A549 (cell line): ENCODE measurements around the gene C1orf185. TPM values are rescaled to one million over a fixed set of nuclear protein-coding genes. Genes with fewer than 3 reads are reported as not detected.

Experiments
- ATAC-seq, 2 experiments: fragments of 200-7000 bp in 1 of 2; fragments of >200 bp in 1 of 2; cut with Nextera tagmentation in 1 of 2; cut with Tn5 transposase in 1 of 2; 3 replicates each; pipeline versions ENCODE4 v1.8.0 to v1.9.1; 2018 to 2020; ENCODE audit warnings: mild to moderate bottlenecking in 1 of 2, moderate library complexity in 1 of 2
- CTCF ChIA-PET: fragments of 300-600 bp; sonication (Branson Sonifier 250); formaldehyde crosslinking; extraction: SDS; loops from one replicate; lab custom pipeline; 2021; ENCODE audit warnings: antibody characterized with exemption, inconsistent platforms; lab: Yijun Ruan, JAX
- POLR2A ChIA-PET: fragments of 350-600 bp; formaldehyde crosslinking; extraction: SDS; loops from one replicate; lab custom pipeline; 2021; ENCODE audit warnings: antibody characterized with exemption, inconsistent platforms; lab: Yijun Ruan, JAX
- DNase-seq, 2 experiments: peaks; one replicate each; pipeline versions ENCODE4 v3.0.0 to v3.0.0-alpha.2; 2011 to 2016; ENCODE audit warnings: low read depth in 1 of 2, low spot score in 1 of 2
- FAIRE-seq: peaks from 2 replicates; lab custom pipeline; 2011; peaks lifted over from hg19 to GRCh38; lab: Jason Lieb, UNC
- H3K27ac ChIP-seq, 2 experiments: fragments of >200 bp; sonication (Bioruptor Twin); formaldehyde crosslinking; 3 replicates each; pipeline ENCODE4 v1.5.1; 2016 to 2017
- H3K4me1 ChIP-seq: fragments of >200 bp; sonication (Bioruptor Twin); formaldehyde crosslinking; 3 replicates; pipeline ENCODE4 v1.6.1; 2016
- H3K4me2 ChIP-seq: fragments of >200 bp; sonication (Bioruptor Twin); formaldehyde crosslinking; 3 replicates; pipeline ENCODE4 v1.6.1; 2016
- H3K4me3 ChIP-seq: fragments of >200 bp; sonication (Bioruptor Twin); formaldehyde crosslinking; 3 replicates; pipeline ENCODE4 v1.5.1; 2016
- H3K9me3 ChIP-seq: fragments of >200 bp; sonication (Bioruptor Twin); formaldehyde crosslinking; 3 replicates; pipeline ENCODE4 v1.6.1; 2016
- CHD4 ChIP-seq: fragments of 200-600 bp; sonication (generic); IDR thresholded peaks from 2 replicates; pipeline ENCODE4 v1.6.1; 2016; ENCODE audit warnings: antibody characterized with exemption, mild to moderate bottlenecking, borderline replicate concordance
- EHMT2 ChIP-seq: fragments of 200-600 bp; sonication (generic); IDR thresholded peaks from 2 replicates; pipeline ENCODE4 v1.6.1; 2016; ENCODE audit warnings: antibody characterized with exemption, low read depth, mild to moderate bottlenecking, moderate library complexity
- ESRRA ChIP-seq: fragments of 150-350 bp; IDR thresholded peaks from 2 replicates; pipeline ENCODE4 v1.6.1; 2014; ENCODE audit warnings: mild to moderate bottlenecking, low read length, borderline replicate concordance
- HOXA7 ChIP-seq: fragments of 250-450 bp; sonication (Bioruptor Pico); IDR thresholded peaks from 2 replicates; pipeline ENCODE4 v1.5.0; 2020; ENCODE audit warnings: mild to moderate bottlenecking, moderate library complexity
- HOXB13 ChIP-seq: fragments of 250-450 bp; sonication (Bioruptor Pico); IDR thresholded peaks from 2 replicates; pipeline ENCODE4 v1.5.0; 2020; ENCODE audit warnings: low read depth, mild to moderate bottlenecking, moderate library complexity
- KDM5A ChIP-seq: fragments of 200-600 bp; sonication (generic); IDR thresholded peaks from 2 replicates; pipeline ENCODE4 v1.6.1; 2016; ENCODE audit warnings: antibody characterized with exemption, mild to moderate bottlenecking
- MAZ ChIP-seq: fragments of 150-350 bp; IDR thresholded peaks from 2 replicates; pipeline ENCODE4 v1.6.1; 2014; ENCODE audit warnings: antibody characterized with exemption, low read depth, low read length, borderline replicate concordance
- MYC ChIP-seq: IDR thresholded peaks from 2 replicates; pipeline ENCODE4 v1.6.1; 2012; ENCODE audit warnings: mild to moderate bottlenecking, inconsistent platforms, low read length, improper control_type of control experiment, borderline replicate concordance
- NR3C1 ChIP-seq: fragments of >200 bp; sonication (Bioruptor Twin); formaldehyde crosslinking; IDR thresholded peaks from 3 replicates; pipeline ENCODE4 v1.6.1; 2017
- POLR2A ChIP-seq: IDR thresholded peaks from 2 replicates; pipeline ENCODE4 v1.6.1; 2012; ENCODE audit warnings: mild to moderate bottlenecking, low read length
- RAD21 ChIP-seq, 2 experiments: fragments of >200 bp in 1 of 2; sonication (Bioruptor Twin) in 1 of 2; formaldehyde crosslinking in 1 of 2; IDR thresholded peaks in 1 of 2; conservative IDR thresholded peaks in 1 of 2; 2 replicates in 1 of 2; 3 replicates in 1 of 2; pipeline ENCODE4 v1.6.1; 2012 to 2018; ENCODE audit warnings: inconsistent platforms in 1 of 2
- RFX5 ChIP-seq: fragments of 450-650 bp; IDR thresholded peaks from 2 replicates; pipeline ENCODE4 v1.7.1; 2014; ENCODE audit warnings: antibody characterized with exemption, mild to moderate bottlenecking, moderate library complexity
- TP53 ChIP-seq: fragments of 250-450 bp; sonication (Bioruptor Pico); IDR thresholded peaks from 2 replicates; pipeline ENCODE4 v1.5.0; 2021; ENCODE audit warnings: mild to moderate bottlenecking, moderate library complexity
- ZC3H11A ChIP-seq: fragments of 450-650 bp; IDR thresholded peaks from 2 replicates; pipeline ENCODE4 v1.6.1; 2014; ENCODE audit warnings: antibody characterized with exemption, mild to moderate bottlenecking
- ZFP36 ChIP-seq: fragments of 450-650 bp; IDR thresholded peaks from 2 replicates; pipeline ENCODE4 v1.6.1; 2014; ENCODE audit warnings: borderline replicate concordance; ENCODE audit not compliant: partially characterized antibody
- WGBS: methylation state at CpG from one replicate; pipeline ENCODE4 v1.1.6; 2017; ENCODE audit errors: missing lambda C conversion rate; 5-methylcytosine and 5-hydroxymethylcytosine counted together
- polyA plus RNA-seq, 4 experiments: library from polyadenylated mRNA; depleted of rRNA in 3 of 4; stranded (reverse); fragments of >200 nt; fragmentation: RNase III in 1 of 4; extraction: RNeasy Plus Mini Kit Qiagen cat#74134 plus additional on column Dnase treatment in 1 of 4; gene quantifications; 2 replicates in 3 of 4; 3 replicates in 1 of 4; pipeline ENCODE4 v1.2.3, GENCODE V29; 2011 to 2017
- TF ChIP-seq, protein P1 (sequence below): fragments of >200 bp; sonication (Bioruptor Twin); formaldehyde crosslinking; IDR thresholded peaks from 3 replicates; pipeline ENCODE4 v1.5.1; 2016
- TF ChIP-seq, protein P2 (sequence below): fragments of 250-450 bp; sonication (Bioruptor Pico); IDR thresholded peaks from 2 replicates; pipeline ENCODE4 v1.5.0; 2021; ENCODE audit warnings: mild to moderate bottlenecking, moderate library complexity, borderline replicate concordance
- TF ChIP-seq, protein P3 (sequence below): IDR thresholded peaks from 2 replicates; pipeline ENCODE4 v1.6.1; 2012
- TF ChIP-seq, protein P4 (sequence below): fragments of 450-650 bp; IDR thresholded peaks from 2 replicates; pipeline ENCODE4 v1.6.1; 2014; ENCODE audit warnings: antibody characterized with exemption

Gene C1orf185
- polyA plus RNA-seq, 2 of the 4 experiments (the other 2 are of a cell fraction) = not detected

DNA sequence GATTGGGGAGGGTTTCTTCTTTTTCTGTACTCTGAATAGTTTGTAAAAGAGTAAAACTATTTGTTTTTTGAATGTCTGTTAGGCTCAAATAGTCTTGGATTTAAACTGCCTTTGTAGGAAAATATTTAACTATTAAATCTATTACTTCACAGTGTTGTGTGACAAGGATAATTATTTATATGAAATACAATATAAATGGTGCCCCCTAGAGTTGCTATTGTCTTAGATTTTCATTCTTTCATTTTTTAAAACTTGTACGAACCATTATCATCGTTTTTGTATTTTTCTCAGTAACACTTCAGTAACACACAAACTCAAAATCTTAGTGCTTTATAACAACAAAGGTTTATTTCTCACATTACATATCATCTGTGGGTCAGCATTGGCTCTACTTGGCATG is 37.4 kb downstream of the C1orf185 start:
- Histone ChIP-seq H3K9me3 (no peaks in the 10 kb centered on the region), H3K27ac (no peak overlapping the region), H3K4me1 (no peaks in the 10 kb centered on the region), H3K4me2 (peak overlapping the region; percentile 40; the same call in 2 of the 3 replicates), H3K4me3 (no peak overlapping the region)
- POLR2A ChIA-PET = no interaction called here
- ATAC-seq = no peak
- FAIRE-seq = no peak
- TF ChIP-seq RAD21 (conservative IDR thresholded peaks at IDR 0.05 in 1 of 2, IDR thresholded peaks at IDR 0.05 in 1 of 2) (peak; percentile 23 to 28; a peak in 2 of 5 replicates), HOXB13 (no peak)
- TF ChIP-seq, protein P1, sequence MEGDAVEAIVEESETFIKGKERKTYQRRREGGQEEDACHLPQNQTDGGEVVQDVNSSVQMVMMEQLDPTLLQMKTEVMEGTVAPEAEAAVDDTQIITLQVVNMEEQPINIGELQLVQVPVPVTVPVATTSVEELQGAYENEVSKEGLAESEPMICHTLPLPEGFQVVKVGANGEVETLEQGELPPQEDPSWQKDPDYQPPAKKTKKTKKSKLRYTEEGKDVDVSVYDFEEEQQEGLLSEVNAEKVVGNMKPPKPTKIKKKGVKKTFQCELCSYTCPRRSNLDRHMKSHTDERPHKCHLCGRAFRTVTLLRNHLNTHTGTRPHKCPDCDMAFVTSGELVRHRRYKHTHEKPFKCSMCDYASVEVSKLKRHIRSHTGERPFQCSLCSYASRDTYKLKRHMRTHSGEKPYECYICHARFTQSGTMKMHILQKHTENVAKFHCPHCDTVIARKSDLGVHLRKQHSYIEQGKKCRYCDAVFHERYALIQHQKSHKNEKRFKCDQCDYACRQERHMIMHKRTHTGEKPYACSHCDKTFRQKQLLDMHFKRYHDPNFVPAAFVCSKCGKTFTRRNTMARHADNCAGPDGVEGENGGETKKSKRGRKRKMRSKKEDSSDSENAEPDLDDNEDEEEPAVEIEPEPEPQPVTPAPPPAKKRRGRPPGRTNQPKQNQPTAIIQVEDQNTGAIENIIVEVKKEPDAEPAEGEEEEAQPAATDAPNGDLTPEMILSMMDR = peak; percentile 23; the same call in 2 of the 3 replicates
- no peak for DNase-seq
- 4% methylated on average over 2 of the region's 2 CpGs for WGBS
- CTCF ChIA-PET = no interaction called here

DNA sequence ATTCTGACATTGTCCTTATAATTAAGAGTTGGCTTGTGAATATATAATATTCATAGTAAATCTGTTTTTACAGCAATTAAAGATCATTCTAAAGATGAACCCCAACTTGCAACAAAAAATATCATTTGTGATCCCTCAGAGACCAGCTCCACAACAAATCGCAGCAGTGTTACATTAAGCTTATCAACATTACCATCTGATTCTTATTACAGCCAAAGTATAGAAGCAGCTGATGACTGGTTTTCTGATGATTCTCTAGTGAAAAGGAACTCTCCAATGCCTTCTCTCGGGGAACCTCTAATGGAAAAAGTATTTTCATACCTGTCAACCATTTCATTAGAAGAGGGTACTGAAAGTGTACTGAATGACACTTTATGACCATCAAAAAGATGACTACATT is 45.4 kb downstream of the C1orf185 start:
- no peak overlapping the region for H3K27ac ChIP-seq
- TF ChIP-seq KDM5A = no peak
- no peak for TF ChIP-seq POLR2A
- no peaks in the 10 kb centered on the region for H3K9me3 ChIP-seq
- H3K4me3 ChIP-seq = no peak overlapping the region
- no peak for DNase-seq
- no peaks in the 10 kb centered on the region for H3K4me1 ChIP-seq
- CTCF ChIA-PET = no interaction called here
- POLR2A ChIA-PET = no interaction called here
- H3K4me2 ChIP-seq = no peak overlapping the region
- ATAC-seq = no peak
- FAIRE-seq = no peak
- WGBS = 73% methylated on average over 2 of the region's 2 CpGs

DNA sequence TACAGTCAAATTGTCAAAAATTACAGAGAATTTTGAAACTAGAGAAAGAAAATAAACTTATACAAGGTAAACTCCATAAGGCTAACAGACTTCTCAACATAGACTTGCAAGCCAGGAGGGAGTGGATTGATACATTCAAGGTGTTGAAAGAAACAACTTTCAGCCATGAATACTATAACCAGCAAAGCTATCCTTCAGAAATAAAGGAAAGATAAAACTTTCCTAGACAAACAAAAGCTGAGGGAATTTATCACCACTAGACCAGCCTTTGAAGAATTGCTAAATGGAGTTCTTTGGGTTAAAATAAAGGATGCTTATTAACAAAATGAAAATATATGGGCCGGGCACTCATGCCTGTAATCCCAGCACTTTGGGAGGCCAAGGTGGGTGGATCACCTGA is 52.7 kb downstream of the C1orf185 start:
- POLR2A ChIA-PET = no interaction called here

DNA sequence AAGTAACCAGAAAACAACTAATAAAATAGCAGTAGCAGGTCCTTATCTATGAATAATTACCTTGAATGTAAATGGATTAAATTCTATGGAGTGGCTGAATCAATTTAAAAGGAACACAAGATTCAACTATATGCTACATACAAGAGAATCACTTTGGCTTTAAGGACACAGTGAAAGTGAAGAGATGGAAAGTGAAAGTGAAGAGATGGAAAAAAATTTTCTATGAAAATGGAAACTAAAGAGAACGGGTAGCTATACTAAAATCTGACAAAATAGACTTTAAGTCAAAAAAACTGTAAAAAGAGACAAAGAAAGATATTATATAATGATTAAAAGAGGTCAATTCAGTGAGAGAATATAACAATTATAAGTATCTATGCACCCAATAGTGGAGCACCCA is 54.7 kb downstream of the C1orf185 start:
- CTCF ChIA-PET = no interaction called here

More for the DNA sequence above, 52.7 kb downstream of the C1orf185 start:
- Histone ChIP-seq H3K9me3 (peaks cover 14% of the 10 kb centered on the region; the same call in 2 of the 3 replicates), H3K4me1 (no peaks in the 10 kb centered on the region), H3K4me2 (no peak overlapping the region), H3K4me3 (no peak overlapping the region), H3K27ac (no peak overlapping the region)
- DNase-seq (no peak), FAIRE-seq (no peak), ATAC-seq (no peak)
- WGBS = 79% methylated on average over 1 of the region's 1 CpG
- TF ChIP-seq EHMT2 (no peak), RFX5 (no peak), TP53 (CRISPR knock-in tag) (no peak)
- TF ChIP-seq, protein P2, sequence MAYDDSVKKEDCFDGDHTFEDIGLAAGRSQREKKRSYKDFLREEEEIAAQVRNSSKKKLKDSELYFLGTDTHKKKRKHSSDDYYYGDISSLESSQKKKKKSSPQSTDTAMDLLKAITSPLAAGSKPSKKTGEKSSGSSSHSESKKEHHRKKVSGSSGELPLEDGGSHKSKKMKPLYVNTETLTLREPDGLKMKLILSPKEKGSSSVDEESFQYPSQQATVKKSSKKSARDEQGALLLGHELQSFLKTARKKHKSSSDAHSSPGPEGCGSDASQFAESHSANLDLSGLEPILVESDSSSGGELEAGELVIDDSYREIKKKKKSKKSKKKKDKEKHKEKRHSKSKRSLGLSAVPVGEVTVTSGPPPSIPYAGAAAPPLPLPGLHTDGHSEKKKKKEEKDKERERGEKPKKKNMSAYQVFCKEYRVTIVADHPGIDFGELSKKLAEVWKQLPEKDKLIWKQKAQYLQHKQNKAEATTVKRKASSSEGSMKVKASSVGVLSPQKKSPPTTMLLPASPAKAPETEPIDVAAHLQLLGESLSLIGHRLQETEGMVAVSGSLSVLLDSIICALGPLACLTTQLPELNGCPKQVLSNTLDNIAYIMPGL (CRISPR knock-in tag) = no peak
- CTCF ChIA-PET = no interaction called here

DNA sequence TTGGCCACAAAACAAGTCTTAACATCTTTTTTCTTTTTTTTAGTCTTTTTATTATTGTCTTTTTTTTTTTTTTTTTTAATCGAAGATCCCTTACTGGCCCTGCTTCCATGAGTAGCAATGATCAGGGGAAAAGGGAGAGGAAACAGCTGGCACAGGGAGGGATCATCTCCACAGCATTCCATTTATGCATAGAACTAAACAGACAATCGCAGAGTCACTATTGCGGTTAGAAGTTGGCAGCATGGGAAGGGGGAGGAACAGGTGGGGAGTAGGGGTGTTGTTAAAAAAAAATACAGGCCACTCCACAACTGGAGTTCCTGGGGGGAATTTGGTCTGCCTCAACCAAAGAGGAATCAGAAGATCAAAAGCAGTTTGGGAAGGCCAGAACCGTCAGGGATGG is 55.4 kb downstream of the C1orf185 start:
- WGBS = 43% methylated on average over 4 of the region's 4 CpGs
- POLR2A ChIA-PET = no interaction called here

More for the DNA sequence above, 54.7 kb downstream of the C1orf185 start:
- FAIRE-seq = no peak
- H3K4me3 ChIP-seq = no peak overlapping the region
- no peaks in the 10 kb centered on the region for H3K4me1 ChIP-seq
- TF ChIP-seq MYC (no peak), HOXB13 (no peak), NR3C1 (no peak), ESRRA (no peak), CHD4 (no peak), ZFP36 (no peak)
- TF ChIP-seq, all 56 proteins: peak for 0
- 43% methylated on average over 1 of the region's 1 CpG for WGBS
- no peak overlapping the region for H3K27ac ChIP-seq
- POLR2A ChIA-PET = no interaction called here
- ATAC-seq (no peak), DNase-seq (no peak)
- no peak overlapping the region for H3K4me2 ChIP-seq
- peaks cover 14% of the 10 kb centered on the region; the same call in 2 of the 3 replicates for H3K9me3 ChIP-seq

More for the DNA sequence above, 55.4 kb downstream of the C1orf185 start:
- H3K4me3 ChIP-seq = no peak overlapping the region
- FAIRE-seq (no peak), DNase-seq (no peak), ATAC-seq (no peak)
- H3K4me1 ChIP-seq = no peaks in the 10 kb centered on the region
- no peak overlapping the region for H3K27ac ChIP-seq
- TF ChIP-seq, protein P3, sequence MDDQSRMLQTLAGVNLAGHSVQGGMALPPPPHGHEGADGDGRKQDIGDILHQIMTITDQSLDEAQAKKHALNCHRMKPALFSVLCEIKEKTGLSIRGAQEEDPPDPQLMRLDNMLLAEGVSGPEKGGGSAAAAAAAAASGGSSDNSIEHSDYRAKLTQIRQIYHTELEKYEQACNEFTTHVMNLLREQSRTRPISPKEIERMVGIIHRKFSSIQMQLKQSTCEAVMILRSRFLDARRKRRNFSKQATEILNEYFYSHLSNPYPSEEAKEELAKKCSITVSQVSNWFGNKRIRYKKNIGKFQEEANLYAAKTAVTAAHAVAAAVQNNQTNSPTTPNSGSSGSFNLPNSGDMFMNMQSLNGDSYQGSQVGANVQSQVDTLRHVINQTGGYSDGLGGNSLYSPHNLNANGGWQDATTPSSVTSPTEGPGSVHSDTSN = no peak
- TF ChIP-seq ZC3H11A = no peak
- no peak for TF ChIP-seq HOXA7
- TF ChIP-seq, protein P4, sequence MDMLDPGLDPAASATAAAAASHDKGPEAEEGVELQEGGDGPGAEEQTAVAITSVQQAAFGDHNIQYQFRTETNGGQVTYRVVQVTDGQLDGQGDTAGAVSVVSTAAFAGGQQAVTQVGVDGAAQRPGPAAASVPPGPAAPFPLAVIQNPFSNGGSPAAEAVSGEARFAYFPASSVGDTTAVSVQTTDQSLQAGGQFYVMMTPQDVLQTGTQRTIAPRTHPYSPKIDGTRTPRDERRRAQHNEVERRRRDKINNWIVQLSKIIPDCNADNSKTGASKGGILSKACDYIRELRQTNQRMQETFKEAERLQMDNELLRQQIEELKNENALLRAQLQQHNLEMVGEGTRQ = no peak
- no peak for TF ChIP-seq MAZ
- CTCF ChIA-PET = no interaction called here
- peaks cover 14% of the 10 kb centered on the region; the same call in 2 of the 3 replicates for H3K9me3 ChIP-seq
- H3K4me2 ChIP-seq = no peak overlapping the region
